K562 (cell line): ENCODE data around the gene PDZRN4. TPM values are rescaled to one million over a fixed set of nuclear protein-coding genes. Genes with fewer than 3 reads are reported as not detected.

Source experiments
- ATAC-seq: fragments of 200-7000 bp; cut with Tn5 transposase; 3 replicates; pipeline ENCODE4 v1.9.1; 2020; ENCODE audit warnings: moderate library complexity
- BruUV-seq: library from RNA; stranded (reverse); fragments of 400-500 nt; replicated peaks from 2 replicates; lab custom pipeline; 2021; lab: Mats Ljungman, UMichigan
- CTCF ChIA-PET: fragments of 300-600 bp; formaldehyde crosslinking; extraction: SDS; loops from one replicate; lab custom pipeline; 2021; ENCODE audit warnings: low intra/inter-chr PET ratio; lab: Yijun Ruan, JAX
- POLR2A ChIA-PET: fragments of 300-600, 350-650 bp; sonication (Branson Sonifier 250); formaldehyde crosslinking; extraction: SDS; loops from one replicate; lab custom pipeline; 2021; ENCODE audit warnings: antibody characterized with exemption, inconsistent platforms; lab: Yijun Ruan, JAX
- DNase-seq, 4 experiments: peaks; one replicate each; pipeline versions ENCODE4 v3.0.0 to v3.0.0-alpha.2; 2011 to 2018; ENCODE audit warnings: low spot score in 3 of 4, mixed read lengths in 3 of 4; ENCODE audit errors: extremely low read depth in 1 of 4
- FAIRE-seq: peaks from 2 replicates; lab custom pipeline; 2011; peaks lifted over from hg19 to GRCh38; lab: Jason Lieb, UNC
- H2AFZ ChIP-seq: 2 replicates; pipeline ENCODE4 v1.6.0; 2011; ENCODE audit warnings: low read depth, low read length, control low read depth, inconsistent platforms
- H3K27ac ChIP-seq: fragments of 200-600 bp; 3 replicates; pipeline ENCODE4 v1.8.0; 2011; ENCODE audit warnings: low read depth, mild to moderate bottlenecking, control low read depth, inconsistent platforms, low read length, moderate library complexity, mixed read lengths; ENCODE audit errors: extremely low read depth
- H3K27me3 ChIP-seq, 2 experiments: fragments of 300-600 bp in 1 of 2; 2 replicates in 1 of 2; 3 replicates in 1 of 2; pipeline versions ENCODE4 v1.6.0 to v1.8.0; 2011; ENCODE audit warnings: inconsistent platforms in 2 of 2, low read length in 2 of 2, mild to moderate bottlenecking in 1 of 2, mixed read lengths in 1 of 2, moderate library complexity in 1 of 2; ENCODE audit not compliant: control insufficient read depth in 2 of 2, insufficient read depth in 2 of 2
- H3K36me3 ChIP-seq: fragments of 300-600 bp; 3 replicates; pipeline ENCODE4 v1.8.0; 2011; ENCODE audit warnings: mild to moderate bottlenecking, low read length, inconsistent platforms; ENCODE audit not compliant: control insufficient read depth, insufficient read depth
- H3K4me1 ChIP-seq, 2 experiments: fragments of 200-600 bp in 1 of 2; replicated peaks in 1 of 2; 2 replicates in 1 of 2; 3 replicates in 1 of 2; pipeline versions ENCODE4 v1.5.1 to v1.8.0; 2011; ENCODE audit warnings: inconsistent platforms in 2 of 2, low read length in 2 of 2, mild to moderate bottlenecking in 1 of 2, mixed read lengths in 1 of 2, moderate library complexity in 1 of 2; ENCODE audit not compliant: control insufficient read depth in 2 of 2, insufficient read depth in 2 of 2
- H3K4me2 ChIP-seq: 2 replicates; pipeline ENCODE4 v1.6.1; 2011; ENCODE audit warnings: low read length, control low read depth, inconsistent platforms, mixed read lengths; ENCODE audit not compliant: insufficient read depth
- H3K4me3 ChIP-seq: fragments of 200-600 bp; sonication (generic), shearing (Covaris generic); 2 replicates; pipeline ENCODE4 v1.5.1; 2016; ENCODE audit warnings: control low read depth, inconsistent platforms
- H3K79me2 ChIP-seq: fragments of 200-600 bp; 3 replicates; pipeline ENCODE4 v1.8.0; 2011; ENCODE audit warnings: low read length, inconsistent platforms; ENCODE audit not compliant: control insufficient read depth, insufficient read depth
- H3K9ac ChIP-seq, 2 experiments: 2 replicates each; pipeline versions ENCODE4 v1.6.0 to v1.6.1; 2011; ENCODE audit warnings: low read depth in 2 of 2, low read length in 2 of 2, control low read depth in 1 of 2, inconsistent platforms in 1 of 2, mild to moderate bottlenecking in 1 of 2, mixed read lengths in 1 of 2; ENCODE audit not compliant: insufficient read depth in 1 of 2
- H3K9me1 ChIP-seq: one replicate; pipeline ENCODE4 v1.6.0; 2011; ENCODE audit warnings: inconsistent platforms, mild to moderate bottlenecking, low read length, moderate library complexity; ENCODE audit not compliant: control insufficient read depth, insufficient read depth
- H3K9me3 ChIP-seq: replicated peaks from 2 replicates; pipeline ENCODE4 v1.5.1; 2011; ENCODE audit warnings: low read depth, low read length, inconsistent platforms; ENCODE audit not compliant: control insufficient read depth, insufficient read depth
- H4K20me1 ChIP-seq: replicated peaks from 2 replicates; pipeline ENCODE4 v1.6.1; 2011; ENCODE audit warnings: low read length, inconsistent platforms, mixed read lengths; ENCODE audit not compliant: control insufficient read depth, insufficient read depth
- BRD9 ChIP-seq: fragments of 450-650 bp; IDR thresholded peaks from 2 replicates; pipeline ENCODE4 v1.6.1; 2018; ENCODE audit warnings: low read depth; ENCODE audit not compliant: partially characterized antibody
- CBX2 ChIP-seq: fragments of 200-600 bp; sonication (generic); IDR thresholded peaks from one replicate; pipeline ENCODE4 v1.6.1; 2012; ENCODE audit warnings: mild to moderate bottlenecking, low read length, inconsistent platforms; ENCODE audit not compliant: insufficient read depth, poor library complexity, severe bottlenecking
- FOXA1 ChIP-seq: fragments of 450-650 bp; IDR thresholded peaks from 2 replicates; pipeline ENCODE4 v1.6.1; 2016; ENCODE audit warnings: mild to moderate bottlenecking, borderline replicate concordance
- FOXP4 ChIP-seq: sonication (generic); formaldehyde crosslinking; IDR thresholded peaks from 2 replicates; pipeline ENCODE4 v1.8.0; 2022; ENCODE audit warnings: mild to moderate bottlenecking, missing genetic modification reagents, borderline replicate concordance
- IRF1 ChIP-seq: sonication (generic); formaldehyde crosslinking; IDR thresholded peaks from 2 replicates; pipeline ENCODE4 v1.8.0; 2022; ENCODE audit warnings: missing genetic modification reagents, mild to moderate bottlenecking, borderline replicate concordance
- NCOA6 ChIP-seq: fragments of 450-650 bp; IDR thresholded peaks from 2 replicates; pipeline ENCODE4 v1.6.1; 2017; ENCODE audit warnings: mild to moderate bottlenecking
- NR1H2 ChIP-seq: sonication (generic); formaldehyde crosslinking; IDR thresholded peaks from 2 replicates; pipeline ENCODE4 v1.4.0; 2020; ENCODE audit warnings: mild to moderate bottlenecking, missing genetic modification reagents
- NRF1 ChIP-seq, 2 experiments: fragments of 450-650 bp; IDR thresholded peaks in 1 of 2; conservative IDR thresholded peaks in 1 of 2; 2 replicates each; pipeline ENCODE4 v1.6.1; 2014; ENCODE audit warnings: mild to moderate bottlenecking in 2 of 2
- PRPF4 ChIP-seq: fragments of 200-400 bp; formaldehyde crosslinking; IDR thresholded peaks from one replicate; pipeline ENCODE4 v1.6.1; 2017; ENCODE audit warnings: low read length, low read depth, mild to moderate bottlenecking; ENCODE audit not compliant: insufficient read depth, poor library complexity, severe bottlenecking
- PYGO2 ChIP-seq: fragments of 450-650 bp; IDR thresholded peaks from 2 replicates; pipeline ENCODE4 v1.6.1; 2016; ENCODE audit warnings: mild to moderate bottlenecking, missing genetic modification characterization, moderate library complexity, missing compliant biosample characterization
- RBM14 ChIP-seq: fragments of 200-400 bp; formaldehyde crosslinking; IDR thresholded peaks from 2 replicates; pipeline ENCODE4 v1.6.1; 2018; ENCODE audit warnings: low read depth, mild to moderate bottlenecking, low read length, moderate library complexity, borderline replicate concordance; ENCODE audit not compliant: insufficient read depth
- RBM15 ChIP-seq: fragments of 200-400 bp; formaldehyde crosslinking; IDR thresholded peaks from 2 replicates; pipeline ENCODE4 v1.6.1; 2018; ENCODE audit warnings: mild to moderate bottlenecking, low read length, moderate library complexity; ENCODE audit not compliant: insufficient read depth
- RBM34 ChIP-seq: fragments of 200-400 bp; formaldehyde crosslinking; IDR thresholded peaks from 2 replicates; pipeline ENCODE4 v1.6.1; 2018; ENCODE audit warnings: low read length, borderline replicate concordance; ENCODE audit not compliant: insufficient read depth
- RUNX1 ChIP-seq: sonication (generic); IDR thresholded peaks from 2 replicates; pipeline ENCODE4 v1.6.1; 2016; ENCODE audit warnings: antibody characterized with exemption, low read depth
- THAP7 ChIP-seq: fragments of 250-450 bp; sonication (Bioruptor Pico); IDR thresholded peaks from 2 replicates; pipeline ENCODE4 v1.5.0; 2021
- ZNF184 ChIP-seq: sonication (generic); formaldehyde crosslinking; IDR thresholded peaks from 2 replicates; pipeline ENCODE4 v1.5.0; 2020; ENCODE audit warnings: missing genetic modification reagents
- ZNF384 ChIP-seq: IDR thresholded peaks from 2 replicates; pipeline ENCODE4 v1.6.1; 2012; ENCODE audit warnings: low read depth, low read length, improper control_type of control experiment
- ZNF707 ChIP-seq: fragments of 250-450 bp; sonication (Bioruptor Pico); conservative IDR thresholded peaks from 2 replicates; pipeline ENCODE4 v1.8.0; 2022; ENCODE audit warnings: inconsistent platforms, mild to moderate bottlenecking, moderate library complexity
- WGBS: fragments of 100-300 bp; shearing (Covaris generic); methylation state at CpG from one replicate; pipeline ENCODE4 v1.1.6; 2016; ENCODE audit warnings: low coverage, mixed read lengths; ENCODE audit not compliant: insufficient coverage; ENCODE audit errors: missing lambda C conversion rate; 5-methylcytosine and 5-hydroxymethylcytosine counted together
- in situ Hi-C: fragments of 300-500 bp; cut with MboI; formaldehyde crosslinking; loops from 4 replicates; pipeline ENCODE4 v1.15.0; 2018; ENCODE audit warnings: inconsistent platforms, mixed read lengths
- intact Hi-C: fragments of 100-400 bp; cut with micrococcal nuclease; formaldehyde crosslinking; loops from 2 replicates; pipeline ENCODE4 v1.14.2; 2022
- polyA plus RNA-seq, 8 experiments: library from polyadenylated mRNA; depleted of rRNA in 4 of 8; stranded (reverse) in 5 of 8; unstranded in 3 of 8; fragments of >200 nt; fragmentation: Nextera tagmentation in 2 of 8; fragmentation: Illumina TruSeq in 1 of 8; extraction: Ambion mirVana in 2 of 8; extraction: Trizol in 1 of 8; gene quantifications; 2 replicates each; pipeline versions ENCODE4 v1.2.1 to v1.2.3, GENCODE V29; 2011 to 2014; ENCODE audit warnings: inconsistent platforms in 1 of 8, missing spikeins in 1 of 8
- total RNA-seq, 7 experiments: library from RNA; depleted of rRNA in 6 of 7; stranded (reverse); fragments of >200 nt in 6 of 7; fragmentation: Illumina TruSeq in 2 of 7; extraction: Trizol in 2 of 7; gene quantifications; 2 replicates each; pipeline versions ENCODE4 v1.2.1 to v1.2.3, GENCODE V29; 2011 to 2021; ENCODE audit warnings: low replicate concordance in 1 of 7

PDZRN4 gene
- total and polyA plus RNA-seq, 9 of the 15 experiments (the other 6 are each of a cell fraction or from before 2014, with no cell fraction given), result not detected

- in situ Hi-C loops (loop anchor here (25.0 kb wide), 1 partner anchor 724 kb away; no protein-coding TSS in a partner anchor), intact Hi-C loops (no loop called here)
- ChIA-PET POLR2A (no interaction called here), CTCF (no interaction called here)
- H3K27ac ChIP-seq, result no peak overlapping the region
- no peak overlapping the region for H2AFZ ChIP-seq
- H3K9me1 ChIP-seq, result no peaks in the 10 kb centered on the region
- no peaks in the 10 kb centered on the region for H3K9me3 ChIP-seq
- no peak for ATAC-seq
- no peaks in the 10 kb centered on the region for H3K36me3 ChIP-seq
- H3K9ac ChIP-seq, result no peak overlapping the region
- no peaks in the 10 kb centered on the region for H3K4me1 ChIP-seq
- H4K20me1 ChIP-seq, result no peaks in the 10 kb centered on the region
- no peak for FAIRE-seq
- H3K27me3 ChIP-seq, result no peaks in the 10 kb centered on the region
- no peak overlapping the region for H3K4me2 ChIP-seq
- H3K79me2 ChIP-seq, result no peaks in the 10 kb centered on the region
- 1% methylated on average over 10 of the region's 10 CpGs for WGBS
- BruUV-seq, result no TSS peak
- DNase-seq, result no peak
- H3K4me3 ChIP-seq, result no peak overlapping the region
- no peak for TF ChIP-seq RBM15
- TF ChIP-seq PRPF4, result no peak
- TF ChIP-seq NCOA6, result no peak
- TF ChIP-seq ZNF184 (CRISPR knock-in tag), result no peak
- TF ChIP-seq RBM14, result no peak
- TF ChIP-seq THAP7 (CRISPR knock-in tag), result no peak
- TF ChIP-seq FOXP4, result no peak
- no peak for TF ChIP-seq FOXA1
- no peak for TF ChIP-seq NR1H2 (CRISPR knock-in tag)
- TF ChIP-seq BRD9, result no peak
- TF ChIP-seq PYGO2 (tag), result no peak
- no peak for TF ChIP-seq IRF1 (CRISPR knock-in tag)
- no peak for TF ChIP-seq RUNX1
- no peak for TF ChIP-seq CBX2
- no peak for TF ChIP-seq ZNF384
- no peak for TF ChIP-seq ZNF707 (CRISPR knock-in tag)
- no peak for TF ChIP-seq NRF1 (conservative IDR thresholded peaks at IDR 0.05 in 1 of 2, IDR thresholded peaks at IDR 0.05 in 1 of 2)
- TF ChIP-seq RBM34, result no peak
Observed at GRCh38 chr12:41288142-41288811, 100.2 kb downstream of the PDZRN4 start.
